ENCODE measurements around the gene INTS11.

INTS11 gene

GRCh38 chr1:1348420-1349255, 24.2 kb upstream of the INTS11 start:
- Histone ChIP-seq H3K36me3 (ENCODE audit: control insufficient read depth, insufficient read depth, low read length) (peaks cover 11% of the 10 kb centered on the region), H3K9me3 (ENCODE audit: control insufficient read depth, low read length) (no peaks in the 10 kb centered on the region), H3K27ac (ENCODE audit: low read depth, low read length, severe bottlenecking) (no peak overlapping the region), H3K4me3 (ENCODE audit: extremely low read depth, insufficient read depth, low read length, poor library complexity, severe bottlenecking) (peak overlapping the region; percentile 54), H3K4me1 (ENCODE audit: control insufficient read depth, insufficient read depth, low read length, poor library complexity, severe bottlenecking) (peaks cover 36% of the 10 kb centered on the region)
- WGBS, 2 experiments (ENCODE audit: insufficient coverage in 2 of 2), result 0 to 2% methylated on average over 57 to 70 of the region's 109 CpGs

- Histone ChIP-seq H3K4me3 (ENCODE audit: extremely low read depth, insufficient read depth, low read length, poor library complexity, severe bottlenecking) (peak overlapping the region; percentile 54), H3K36me3 (ENCODE audit: control insufficient read depth, insufficient read depth, low read length) (peaks cover 5% of the 10 kb centered on the region), H3K4me1 (ENCODE audit: control insufficient read depth, insufficient read depth, low read length, poor library complexity, severe bottlenecking) (peaks cover 28% of the 10 kb centered on the region), H3K9me3 (ENCODE audit: control insufficient read depth, low read length) (no peaks in the 10 kb centered on the region), H3K27ac (ENCODE audit: low read depth, low read length, severe bottlenecking) (no peak overlapping the region)
- WGBS, 2 experiments (ENCODE audit: insufficient coverage in 2 of 2), result 27 to 29% methylated on average over 17 to 24 of the region's 26 CpGs
Observed at GRCh38 chr1:1347663-1348419, 23.4 kb upstream of the INTS11 start.

GRCh38 chr1:1347026-1347595, 22.7 kb upstream of the INTS11 start:
- H3K4me1 ChIP-seq (ENCODE audit: control insufficient read depth, insufficient read depth, low read length, poor library complexity, severe bottlenecking), result peaks cover 26% of the 10 kb centered on the region
- H3K4me3 ChIP-seq (ENCODE audit: extremely low read depth, insufficient read depth, low read length, poor library complexity, severe bottlenecking), result peak overlapping the region; percentile 54
- no peak overlapping the region for H3K27ac ChIP-seq (ENCODE audit: low read depth, low read length, severe bottlenecking)
- no peaks in the 10 kb centered on the region for H3K9me3 ChIP-seq (ENCODE audit: control insufficient read depth, low read length)
- H3K36me3 ChIP-seq (ENCODE audit: control insufficient read depth, insufficient read depth, low read length), result no peaks in the 10 kb centered on the region
- WGBS, 2 experiments (ENCODE audit: insufficient coverage in 2 of 2), result 83 to 94% methylated on average over 6 to 10 of the region's 10 CpGs

DNA sequence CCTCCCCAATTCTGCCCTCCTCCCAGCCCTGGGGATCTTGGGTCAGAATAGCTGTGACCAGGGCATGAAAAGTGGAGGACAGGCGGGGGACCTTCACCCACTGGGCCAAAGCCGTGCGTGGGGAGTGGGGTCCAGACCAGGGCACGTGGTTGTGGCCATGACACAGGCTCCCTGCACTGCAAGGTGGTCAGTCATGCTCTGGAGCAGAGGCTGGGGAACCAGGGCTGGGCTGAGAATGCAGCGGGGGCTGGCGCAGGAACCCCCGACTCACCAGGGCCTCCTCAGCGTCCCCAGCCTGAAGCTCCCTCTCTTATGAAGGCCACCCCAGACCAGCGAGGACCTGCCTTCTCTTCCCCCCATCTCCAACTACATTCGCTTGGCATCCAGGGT, 22.0 kb upstream of the INTS11 start:
- no peaks in the 10 kb centered on the region for H3K9me3 ChIP-seq (ENCODE audit: control insufficient read depth, low read length)
- no peak overlapping the region for H3K4me3 ChIP-seq (ENCODE audit: extremely low read depth, insufficient read depth, low read length, poor library complexity, severe bottlenecking)
- peaks cover 6% of the 10 kb centered on the region for H3K36me3 ChIP-seq (ENCODE audit: control insufficient read depth, insufficient read depth, low read length)
- peaks cover 21% of the 10 kb centered on the region for H3K4me1 ChIP-seq (ENCODE audit: control insufficient read depth, insufficient read depth, low read length, poor library complexity, severe bottlenecking)
- no peak overlapping the region for H3K27ac ChIP-seq (ENCODE audit: low read depth, low read length, severe bottlenecking)
- WGBS, 2 experiments (ENCODE audit: insufficient coverage in 2 of 2), result 98 to 99% methylated on average over 7 to 10 of the region's 10 CpGs

- no peak overlapping the region for H3K4me3 ChIP-seq (ENCODE audit: extremely low read depth, insufficient read depth, low read length, poor library complexity, severe bottlenecking)
- H3K9me3 ChIP-seq (ENCODE audit: control insufficient read depth, low read length), result no peaks in the 10 kb centered on the region
- no peak overlapping the region for H3K27ac ChIP-seq (ENCODE audit: low read depth, low read length, severe bottlenecking)
- 91 to 93% methylated on average over 4 to 7 of the region's 12 CpGs for WGBS, 2 experiments (ENCODE audit: insufficient coverage in 2 of 2)
- H3K36me3 ChIP-seq (ENCODE audit: control insufficient read depth, insufficient read depth, low read length), result peaks cover 11% of the 10 kb centered on the region
- H3K4me1 ChIP-seq (ENCODE audit: control insufficient read depth, insufficient read depth, low read length, poor library complexity, severe bottlenecking), result peaks cover 19% of the 10 kb centered on the region
Observed at GRCh38 chr1:1345860-1346500, 21.5 kb upstream of the INTS11 start.

- Histone ChIP-seq H3K9me3 (ENCODE audit: control insufficient read depth, low read length) (no peaks in the 10 kb centered on the region), H3K4me1 (ENCODE audit: control insufficient read depth, insufficient read depth, low read length, poor library complexity, severe bottlenecking) (peaks cover 19% of the 10 kb centered on the region), H3K36me3 (ENCODE audit: control insufficient read depth, insufficient read depth, low read length) (peaks cover 17% of the 10 kb centered on the region), H3K4me3 (ENCODE audit: extremely low read depth, insufficient read depth, low read length, poor library complexity, severe bottlenecking) (no peak overlapping the region), H3K27ac (ENCODE audit: low read depth, low read length, severe bottlenecking) (no peak overlapping the region)
- 96% methylated on average over 15 to 16 of the region's 16 CpGs for WGBS, 2 experiments (ENCODE audit: insufficient coverage in 2 of 2)
Observed at GRCh38 chr1:1345384-1345783, 20.9 kb upstream of the INTS11 start.

GRCh38 chr1:1344655-1345361, 20.3 kb upstream of the INTS11 start:
- H3K4me3 ChIP-seq (ENCODE audit: extremely low read depth, insufficient read depth, low read length, poor library complexity, severe bottlenecking), result no peak overlapping the region
- H3K27ac ChIP-seq (ENCODE audit: low read depth, low read length, severe bottlenecking), result no peak overlapping the region
- peaks cover 20% of the 10 kb centered on the region for H3K36me3 ChIP-seq (ENCODE audit: control insufficient read depth, insufficient read depth, low read length)
- peaks cover 19% of the 10 kb centered on the region for H3K4me1 ChIP-seq (ENCODE audit: control insufficient read depth, insufficient read depth, low read length, poor library complexity, severe bottlenecking)
- 71 to 88% methylated on average over 12 to 14 of the region's 15 CpGs for WGBS, 2 experiments (ENCODE audit: insufficient coverage in 2 of 2)
- no peaks in the 10 kb centered on the region for H3K9me3 ChIP-seq (ENCODE audit: control insufficient read depth, low read length)

DNA sequence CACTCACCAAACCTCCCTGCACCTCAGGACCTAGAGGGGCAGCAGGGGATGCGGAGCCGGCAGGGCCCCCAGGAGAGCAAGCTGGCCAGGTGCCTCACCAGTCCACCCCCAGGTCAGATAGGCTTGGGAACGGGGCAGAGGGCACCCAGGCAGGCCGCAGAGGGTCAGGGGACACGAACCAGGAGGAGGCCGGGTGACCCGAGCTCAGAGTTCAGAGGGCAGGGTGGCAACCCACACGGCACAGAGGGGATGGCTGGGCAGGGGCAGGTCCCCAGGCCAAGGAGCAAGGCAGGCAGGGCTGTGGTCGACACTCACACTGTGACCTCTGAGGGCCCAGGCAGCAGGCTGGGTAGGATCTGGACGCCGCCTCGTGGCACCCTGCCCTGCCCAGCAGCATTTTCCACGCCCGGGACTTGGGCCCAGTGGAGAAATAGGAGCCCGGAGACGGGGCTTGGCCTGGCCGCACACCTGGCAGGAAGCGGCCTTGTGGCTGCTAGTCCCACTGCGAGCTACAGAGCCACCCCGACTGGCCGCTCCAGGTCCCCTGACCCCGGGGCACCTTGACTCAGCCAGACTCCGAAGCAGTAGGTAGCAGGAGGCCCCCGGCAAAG, 19.5 kb upstream of the INTS11 start:
- Histone ChIP-seq H3K4me3 (ENCODE audit: extremely low read depth, insufficient read depth, low read length, poor library complexity, severe bottlenecking) (no peak overlapping the region), H3K36me3 (ENCODE audit: control insufficient read depth, insufficient read depth, low read length) (peaks cover 22% of the 10 kb centered on the region), H3K9me3 (ENCODE audit: control insufficient read depth, low read length) (no peaks in the 10 kb centered on the region), H3K4me1 (ENCODE audit: control insufficient read depth, insufficient read depth, low read length, poor library complexity, severe bottlenecking) (peaks cover 19% of the 10 kb centered on the region), H3K27ac (ENCODE audit: low read depth, low read length, severe bottlenecking) (no peak overlapping the region)
- 94 to 96% methylated on average over 22 to 24 of the region's 24 CpGs for WGBS, 2 experiments (ENCODE audit: insufficient coverage in 2 of 2)

DNA sequence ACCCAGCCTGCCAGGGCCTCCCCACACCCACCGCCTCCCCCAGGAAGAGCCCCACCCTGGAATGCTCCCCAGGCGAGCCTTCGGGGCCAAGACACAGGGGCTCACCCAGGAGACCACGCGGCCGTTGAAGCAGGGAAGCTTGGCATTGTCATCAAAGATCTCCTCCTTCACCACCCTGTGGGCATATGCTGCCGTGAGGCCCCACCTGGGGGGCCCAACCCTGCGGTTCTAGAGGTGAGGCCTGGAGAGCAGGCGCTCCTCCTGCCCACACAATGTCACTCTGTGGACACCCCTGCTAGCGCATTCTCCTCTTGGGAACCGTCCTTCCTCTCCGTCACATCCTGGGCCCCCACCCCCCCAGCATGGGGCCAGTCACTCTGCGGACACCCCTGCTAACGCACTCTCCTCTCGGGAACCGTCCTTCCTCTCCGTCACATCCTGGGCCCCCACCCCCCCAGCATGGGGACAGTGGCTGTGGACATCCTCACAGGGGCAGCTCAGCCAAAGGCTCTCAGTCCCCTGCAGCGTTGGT, 18.2 kb upstream of the INTS11 start:
- H3K4me1 ChIP-seq (ENCODE audit: control insufficient read depth, insufficient read depth, low read length, poor library complexity, severe bottlenecking), result peaks cover 16% of the 10 kb centered on the region
- H3K27ac ChIP-seq (ENCODE audit: low read depth, low read length, severe bottlenecking), result no peak overlapping the region
- H3K9me3 ChIP-seq (ENCODE audit: control insufficient read depth, low read length), result no peaks in the 10 kb centered on the region
- H3K36me3 ChIP-seq (ENCODE audit: control insufficient read depth, insufficient read depth, low read length), result peaks cover 35% of the 10 kb centered on the region
- H3K4me3 ChIP-seq (ENCODE audit: extremely low read depth, insufficient read depth, low read length, poor library complexity, severe bottlenecking), result no peak overlapping the region
- 94 to 95% methylated on average over 11 to 12 of the region's 18 CpGs for whole genome bisulfite sequencing, 2 experiments (ENCODE audit: insufficient coverage in 2 of 2)

All from mesodermal cell (in vitro differentiated cells).